GM21576 (cell line): ENCODE data around the gene FUS.
"Not testable (repeated sequence)": the region's sequence is repeated elsewhere in the genome, so short reads cannot be mapped to it uniquely, and the experiment has no call there.

Source experiments
- ATAC-seq: cut with Tn5 transposase; IDR thresholded peaks from one replicate; pipeline ENCODE4 v1.9.1; 2021; ENCODE audit warnings: mild to moderate bottlenecking, moderate library complexity; ENCODE audit not compliant: unreplicated experiment

FUS gene

GRCh38 chr16:31184888-31185287, 4.9 kb downstream of the FUS start:
- no peak for ATAC-seq

GRCh38 chr16:31185339-31185738, 5.4 kb downstream of the FUS start:
- ATAC-seq = no peak

GRCh38 chr16:31186176-31186575, 6.2 kb downstream of the FUS start:
- ATAC-seq = no peak

GRCh38 chr16:31186930-31187807, 7.2 kb downstream of the FUS start:
- ATAC-seq = no peak

GRCh38 chr16:31187808-31188189, 7.9 kb downstream of the FUS start:
- no peak for ATAC-seq

- no peak for ATAC-seq
These were observed 8.8 kb downstream of the FUS start for GRCh38 chr16:31188450-31189411.

- ATAC-seq = no peak
These were observed 9.5 kb downstream of the FUS start for GRCh38 chr16:31189412-31189778.

- ATAC-seq = no peak
These were observed 10.1 kb downstream of the FUS start for GRCh38 chr16:31190061-31190460.

- no peak for ATAC-seq
These were observed 11.0 kb downstream of the FUS start for GRCh38 chr16:31190818-31191444.

- ATAC-seq = no peak
These were observed 11.9 kb downstream of the FUS start for GRCh38 chr16:31191697-31192428.

- ATAC-seq = no peak
These were observed 13.1 kb downstream of the FUS start for GRCh38 chr16:31192856-31193642.

GRCh38 chr16:31193874-31194273, 13.9 kb downstream of the FUS start:
- ATAC-seq = no peak

- no peak for ATAC-seq
These were observed 15.0 kb downstream of the FUS start for GRCh38 chr16:31194898-31195297.

- not testable (repeated sequence) for ATAC-seq
These were observed 15.9 kb downstream of the FUS start for GRCh38 chr16:31195861-31196260.

- no peak for ATAC-seq
These were observed 16.6 kb downstream of the FUS start for GRCh38 chr16:31196324-31197088.

- no peak for ATAC-seq
These were observed 18.4 kb downstream of the FUS start for GRCh38 chr16:31198207-31198882.

GRCh38 chr16:31199430-31200041, 19.6 kb downstream of the FUS start:
- no peak for ATAC-seq

- not testable (repeated sequence) for ATAC-seq
These were observed 20.2 kb downstream of the FUS start for GRCh38 chr16:31200111-31200510.
